ENCODE results near the gene SPPL2C. TPM values are rescaled to one million over a fixed set of nuclear protein-coding genes. Genes with fewer than 3 reads are reported as not detected.

Gene SPPL2C
- total RNA-seq, 1 donor from 2014 or later: not detected

- no peak for DNase-seq
- Histone ChIP-seq H3K4me1 (no peaks in the 10 kb centered on the region), H3K27ac (replicated peaks) (no peak overlapping the region), H3K4me3 (no peak overlapping the region), H3K36me3 (no peaks in the 10 kb centered on the region), H3K9me3 (replicated peaks) (no peaks in the 10 kb centered on the region), H3K27me3 (ENCODE audit: low read depth) (peaks cover 81% of the 10 kb centered on the region)
- TF ChIP-seq CTCF (IDR thresholded peaks at IDR 0.05; ENCODE audit: borderline replicate concordance): no peak
- intact Hi-C loops (cut with micrococcal nuclease): loop anchor here (10.0 kb wide), 1 partner anchor 442 kb away; no protein-coding TSS in a partner anchor
Observed at GRCh38 chr17:45837187-45837586, 7.5 kb upstream of the SPPL2C start.

GRCh38 chr17:45837603-45838002, 7.1 kb upstream of the SPPL2C start:
- H3K9me3 ChIP-seq (replicated peaks): no peaks in the 10 kb centered on the region
- intact Hi-C loops (cut with micrococcal nuclease): loop anchor here (10.0 kb wide), 1 partner anchor 443 kb away; no protein-coding TSS in a partner anchor
- H3K4me1 ChIP-seq: no peaks in the 10 kb centered on the region
- DNase-seq: no peak
- H3K4me3 ChIP-seq: no peak overlapping the region
- TF ChIP-seq CTCF (IDR thresholded peaks at IDR 0.05; ENCODE audit: borderline replicate concordance): no peak
- no peaks in the 10 kb centered on the region for H3K36me3 ChIP-seq
- H3K27ac ChIP-seq (replicated peaks): no peak overlapping the region
- H3K27me3 ChIP-seq (ENCODE audit: low read depth): peaks cover 78% of the 10 kb centered on the region

- H3K4me1 ChIP-seq: no peaks in the 10 kb centered on the region
- no peak for TF ChIP-seq CTCF (IDR thresholded peaks at IDR 0.05; ENCODE audit: borderline replicate concordance)
- H3K9me3 ChIP-seq (replicated peaks): no peaks in the 10 kb centered on the region
- peaks cover 66% of the 10 kb centered on the region for H3K27me3 ChIP-seq (ENCODE audit: low read depth)
- no peak overlapping the region for H3K4me3 ChIP-seq
- DNase-seq: no peak
- H3K36me3 ChIP-seq: no peaks in the 10 kb centered on the region
- intact Hi-C loops (cut with micrococcal nuclease): loop anchor here (10.0 kb wide), 1 partner anchor 444 kb away; no protein-coding TSS in a partner anchor
- H3K27ac ChIP-seq (replicated peaks): no peak overlapping the region
Observed at GRCh38 chr17:45838751-45839295, 5.9 kb upstream of the SPPL2C start.

GRCh38 chr17:45839442-45839841, 5.2 kb upstream of the SPPL2C start:
- DNase-seq: no peak
- Histone ChIP-seq H3K4me3 (no peak overlapping the region), H3K36me3 (no peaks in the 10 kb centered on the region), H3K9me3 (replicated peaks) (no peaks in the 10 kb centered on the region), H3K27me3 (ENCODE audit: low read depth) (peaks cover 65% of the 10 kb centered on the region), H3K27ac (replicated peaks) (no peak overlapping the region), H3K4me1 (no peaks in the 10 kb centered on the region)
- intact Hi-C loops (cut with micrococcal nuclease): loop anchor here (10.0 kb wide), 1 partner anchor 445 kb away; no protein-coding TSS in a partner anchor
- no peak for TF ChIP-seq CTCF (IDR thresholded peaks at IDR 0.05; ENCODE audit: borderline replicate concordance)

- intact Hi-C loops (cut with micrococcal nuclease): no loop called here
- Histone ChIP-seq H3K36me3 (no peaks in the 10 kb centered on the region), H3K27me3 (ENCODE audit: low read depth) (peaks cover 65% of the 10 kb centered on the region), H3K4me1 (no peaks in the 10 kb centered on the region), H3K27ac (replicated peaks) (no peak overlapping the region), H3K4me3 (no peak overlapping the region), H3K9me3 (replicated peaks) (no peaks in the 10 kb centered on the region)
- no peak for DNase-seq
- TF ChIP-seq CTCF (IDR thresholded peaks at IDR 0.05; ENCODE audit: borderline replicate concordance): no peak
Observed at GRCh38 chr17:45841186-45841585, 3.5 kb upstream of the SPPL2C start.
